ENCODE measurements around the gene NR2F1-AS1.
"Not testable (repeated sequence)": the region's sequence is repeated elsewhere in the genome, so short reads cannot be mapped to it uniquely, and the experiment has no call there.

Gene NR2F1-AS1

DNA sequence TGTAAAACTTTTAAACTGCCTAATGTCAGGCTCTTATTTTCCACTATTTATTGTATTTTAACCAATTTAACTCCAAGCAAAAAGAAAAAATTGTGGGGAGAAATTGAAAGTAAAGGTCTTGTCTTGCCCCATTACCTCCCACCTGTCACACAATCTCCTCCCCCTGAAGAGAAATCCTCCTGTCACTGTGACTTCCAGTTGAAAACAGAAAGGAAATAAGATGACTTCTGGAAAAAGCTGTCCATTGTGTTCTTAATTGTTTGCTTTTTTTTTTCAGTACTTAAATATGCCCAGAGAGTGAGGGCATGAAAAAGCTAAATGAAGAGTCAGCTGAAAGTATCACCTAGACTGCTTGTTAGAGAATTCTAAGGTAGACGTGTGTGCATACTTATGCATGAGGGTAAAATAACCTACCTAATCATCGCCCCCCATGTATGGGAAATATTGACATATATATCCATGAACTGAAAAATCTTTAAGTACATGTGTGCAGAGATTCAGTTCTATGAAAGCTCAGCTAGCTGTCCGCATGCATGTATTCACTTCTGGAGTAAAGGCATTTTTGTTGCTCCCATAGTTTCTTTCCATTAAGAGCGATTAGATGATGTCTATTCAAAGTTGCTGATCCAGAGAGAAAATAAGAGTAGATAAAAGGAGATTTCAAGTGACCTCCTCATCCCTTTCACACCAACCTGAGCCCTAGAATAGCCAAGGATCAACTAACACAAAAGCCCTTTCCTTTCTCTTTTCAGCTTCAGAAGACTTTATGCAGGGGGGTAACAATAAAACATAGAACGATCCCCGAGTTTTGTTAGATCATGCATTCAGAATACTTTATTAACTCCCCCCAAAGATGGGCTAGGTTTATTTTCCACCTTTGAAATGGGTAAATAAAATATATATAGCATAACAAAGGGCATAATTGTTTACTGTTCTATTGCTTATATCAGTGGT is 5.3 kb downstream of the NR2F1-AS1 start:
- peak; percentile 28 for DNase-seq

DNA sequence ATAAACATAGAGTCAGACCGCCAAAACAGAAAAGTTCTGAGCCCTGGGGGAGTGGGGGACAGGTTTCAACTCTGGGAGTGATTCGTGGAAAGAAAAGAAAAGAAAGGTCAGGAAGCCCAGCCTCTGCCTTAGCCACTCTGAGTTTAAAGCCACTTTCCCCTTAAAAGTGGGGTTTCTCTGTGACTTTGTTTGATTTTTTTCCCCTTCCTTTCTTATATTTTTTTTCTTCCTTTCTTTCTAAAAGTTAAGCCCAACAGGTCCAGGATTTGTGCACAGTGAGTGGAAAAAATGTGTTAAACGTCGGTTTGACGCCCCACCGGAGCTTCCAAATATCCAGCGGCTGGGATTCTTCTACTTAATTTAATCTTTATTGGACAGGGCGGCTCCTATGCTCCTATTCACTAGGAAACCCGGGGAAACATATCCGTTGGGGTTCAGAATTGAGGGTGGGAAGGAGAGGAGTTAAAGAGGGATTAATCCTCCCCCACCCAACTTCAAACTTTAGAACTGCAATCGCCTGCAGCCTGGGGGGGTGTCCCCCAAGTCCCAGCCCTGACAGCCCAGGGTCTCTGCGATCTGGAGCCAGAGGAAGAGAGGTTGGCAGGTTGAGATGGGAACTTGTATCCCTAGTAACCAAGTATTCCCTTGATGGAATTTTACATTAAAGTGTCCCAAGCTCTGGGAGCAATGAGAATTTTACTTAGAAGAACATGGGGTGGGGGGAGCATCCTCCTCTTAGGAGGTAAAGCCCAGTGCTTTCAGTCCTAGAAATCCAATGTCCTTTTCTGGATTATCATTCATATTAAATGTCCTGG is 6.3 kb downstream of the NR2F1-AS1 start:
- DNase-seq: no peak

DNA sequence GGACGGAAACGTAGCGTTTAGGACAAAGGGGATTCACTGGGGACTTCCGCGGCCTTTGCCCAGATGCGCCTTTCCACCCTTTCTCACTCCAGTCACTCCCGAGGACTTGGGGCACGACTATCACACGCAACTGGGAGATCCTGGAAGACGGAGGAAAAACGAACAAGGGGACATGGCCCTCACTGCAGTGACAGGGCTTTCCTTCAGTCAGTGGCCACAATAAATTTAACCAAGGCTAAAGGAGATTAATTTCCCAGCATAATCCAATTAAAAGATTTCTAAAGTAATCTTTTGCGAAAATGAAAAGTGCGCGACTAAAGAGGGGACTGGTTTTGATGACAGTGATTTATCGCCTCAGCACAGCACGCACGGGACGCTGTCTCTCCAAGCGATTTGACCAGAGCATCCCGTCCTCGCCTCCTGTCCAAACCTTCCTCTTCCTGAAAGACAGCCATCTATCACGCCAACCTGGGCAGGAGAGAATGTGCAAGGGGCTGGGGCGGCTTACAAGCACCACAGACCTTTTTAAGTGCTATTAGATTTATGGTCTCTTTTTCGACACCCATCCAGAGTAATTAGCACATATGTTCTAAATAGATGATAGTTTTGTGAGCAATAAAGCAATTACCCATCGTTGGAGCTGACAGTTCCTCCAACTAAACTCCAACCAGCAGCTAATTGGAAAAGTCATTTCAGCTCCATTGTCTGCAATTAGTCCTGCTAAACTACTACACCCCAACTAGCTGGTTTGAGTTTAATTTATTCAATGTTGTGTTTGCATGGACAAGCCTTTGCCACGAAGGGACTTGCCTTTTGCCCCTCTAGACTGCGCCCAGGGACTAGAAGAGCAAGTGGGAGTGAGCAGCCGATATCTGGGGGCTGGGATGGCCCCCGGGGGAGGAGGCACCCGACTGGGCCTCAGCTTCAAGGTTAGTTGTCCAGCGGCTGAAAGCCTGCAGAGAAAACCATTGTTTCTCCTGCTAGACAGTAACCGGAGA is 7.4 kb downstream of the NR2F1-AS1 start:
- DNase-seq: no peak

DNA sequence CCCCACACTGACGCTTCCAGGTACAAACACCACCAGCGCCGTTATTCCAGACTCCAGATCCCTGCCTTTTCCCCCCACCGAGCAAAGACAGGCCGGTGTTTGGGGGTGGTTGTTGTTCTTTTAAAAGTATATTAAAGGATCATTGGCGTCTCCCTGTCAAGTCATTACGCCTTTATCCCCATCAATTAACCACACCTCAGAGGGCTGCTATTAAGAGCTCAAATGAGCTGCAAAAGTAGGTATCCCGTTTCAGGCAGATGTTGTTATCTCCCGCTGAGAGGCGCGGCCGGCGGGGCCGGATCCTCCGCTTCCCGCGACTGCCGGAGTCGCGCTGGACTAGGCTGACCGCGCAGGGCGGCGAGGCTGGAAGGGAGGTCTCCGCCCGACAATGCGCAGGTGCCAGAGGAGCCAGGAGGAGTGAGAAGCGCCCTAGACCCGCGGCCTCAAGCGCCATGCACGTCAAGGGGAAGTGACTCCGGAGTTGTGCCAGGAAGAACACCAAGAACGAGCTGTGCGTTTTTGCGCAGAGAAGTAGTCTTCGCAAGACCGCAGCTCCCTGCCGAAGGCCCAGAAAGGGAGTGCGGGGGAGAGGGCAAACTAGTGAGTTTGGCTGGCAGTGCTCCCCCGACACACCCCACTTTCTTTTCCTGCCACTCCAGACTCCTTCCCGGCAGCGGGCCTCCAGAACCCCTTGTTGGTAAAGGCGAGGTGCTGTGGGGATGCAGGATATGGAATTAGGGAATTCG is 8.2 kb downstream of the NR2F1-AS1 start:
- DNase-seq: no peak

DNA sequence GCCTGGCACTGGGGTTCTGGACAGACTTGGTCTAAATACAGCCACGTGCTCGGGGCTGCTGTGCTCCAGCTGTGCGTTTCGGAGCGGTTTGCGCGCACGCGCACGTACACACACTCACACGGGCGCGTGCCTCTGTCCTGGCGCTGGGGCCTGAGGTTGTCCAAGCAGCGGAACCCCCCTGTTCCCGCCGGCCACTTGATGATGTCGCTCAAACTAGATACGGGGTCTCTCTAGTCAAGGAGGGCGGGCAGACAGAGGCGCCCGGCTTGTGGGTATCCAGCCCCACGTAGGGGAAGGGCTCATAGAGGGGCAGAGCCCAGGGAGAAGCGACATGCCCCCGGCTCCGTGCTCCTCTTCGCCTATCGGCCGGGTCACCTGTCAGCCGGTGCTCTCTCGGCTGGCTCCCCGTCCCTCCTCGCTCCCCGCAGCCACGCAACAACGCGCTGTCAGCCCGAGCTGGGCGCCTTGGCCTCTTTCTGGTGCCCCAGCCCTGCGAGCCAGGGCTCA is 8.9 kb downstream of the NR2F1-AS1 start:
- DNase-seq: no peak

DNA sequence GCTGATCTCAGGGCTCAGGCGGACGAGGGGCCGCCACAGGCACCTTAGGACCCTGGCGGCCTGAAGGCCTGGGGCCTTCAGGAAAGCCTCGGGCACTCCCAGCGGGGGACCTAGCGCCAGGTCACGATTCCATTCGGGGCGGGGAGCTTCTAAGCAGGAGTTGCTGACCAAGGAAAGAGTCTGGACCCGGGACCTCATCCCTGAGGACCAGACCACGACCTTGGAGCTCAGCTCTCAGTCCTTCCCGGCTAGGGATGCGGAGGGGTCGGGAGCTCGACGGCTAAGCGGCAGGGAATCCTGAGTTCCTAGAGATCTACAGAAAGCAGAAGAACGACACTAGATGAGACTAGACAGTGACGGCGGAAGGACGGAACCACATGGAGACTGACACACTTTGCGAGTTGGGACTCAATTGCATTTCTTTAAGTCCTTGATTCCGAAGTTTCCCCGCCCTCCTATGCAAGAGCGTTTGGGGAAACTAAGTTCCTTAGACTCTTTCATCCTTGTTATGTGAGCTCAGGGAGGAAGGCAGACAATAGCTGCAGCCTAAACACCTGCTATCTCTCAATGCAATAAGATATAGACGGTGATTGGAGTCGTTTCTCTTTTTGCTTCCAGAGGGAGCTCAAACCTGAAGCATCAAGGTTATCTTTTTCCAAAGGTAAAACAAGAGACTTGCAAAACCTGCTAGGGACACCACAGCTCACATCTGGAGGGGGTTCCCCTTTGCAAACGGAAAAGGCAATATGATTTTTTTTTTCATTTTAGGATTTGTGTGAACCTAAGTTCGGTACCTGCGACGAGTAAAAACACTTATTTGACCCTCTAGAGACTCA is 9.7 kb downstream of the NR2F1-AS1 start:
- no peak for DNase-seq

DNA sequence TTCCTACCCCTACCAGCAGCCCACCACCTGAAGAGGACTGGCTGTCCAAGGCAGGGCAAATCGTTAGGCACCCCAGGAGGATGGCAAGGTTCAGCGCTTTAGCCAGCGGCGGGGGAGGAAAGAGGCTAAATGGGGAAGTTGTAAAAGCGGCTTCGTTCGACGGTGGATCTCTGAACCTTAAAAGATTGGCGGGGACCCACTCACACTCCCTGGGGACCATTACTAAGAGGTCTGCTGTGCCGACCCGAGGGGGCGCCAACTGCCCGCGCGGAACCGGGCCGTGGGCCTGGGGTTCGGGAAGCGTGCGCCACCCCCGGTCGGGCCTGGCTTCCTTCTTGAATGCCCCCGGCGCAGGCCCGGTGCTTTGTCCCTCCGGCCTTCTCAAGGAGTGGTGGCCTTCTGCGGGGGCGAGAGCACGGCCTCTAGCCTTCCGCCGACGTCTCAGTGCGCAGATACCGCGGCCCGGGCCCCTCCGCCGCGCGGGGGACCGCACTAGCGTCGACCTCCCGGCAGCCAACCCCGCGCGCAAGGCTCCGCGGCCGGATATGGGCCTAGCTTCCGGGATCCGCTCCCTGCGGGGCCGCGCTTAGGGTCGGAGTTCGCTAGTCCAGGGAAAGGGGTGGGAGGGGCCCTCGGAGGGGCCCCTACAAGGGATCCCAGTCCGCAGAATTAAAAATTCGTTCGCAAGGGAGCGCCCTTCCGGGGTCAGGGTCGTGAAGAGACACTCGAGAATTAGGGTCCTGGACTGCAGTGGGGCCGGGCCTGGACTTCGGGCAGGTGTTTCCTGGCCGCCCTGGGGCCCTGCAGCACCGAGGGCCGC is 10.5 kb downstream of the NR2F1-AS1 start:
- no peak for DNase-seq

DNA sequence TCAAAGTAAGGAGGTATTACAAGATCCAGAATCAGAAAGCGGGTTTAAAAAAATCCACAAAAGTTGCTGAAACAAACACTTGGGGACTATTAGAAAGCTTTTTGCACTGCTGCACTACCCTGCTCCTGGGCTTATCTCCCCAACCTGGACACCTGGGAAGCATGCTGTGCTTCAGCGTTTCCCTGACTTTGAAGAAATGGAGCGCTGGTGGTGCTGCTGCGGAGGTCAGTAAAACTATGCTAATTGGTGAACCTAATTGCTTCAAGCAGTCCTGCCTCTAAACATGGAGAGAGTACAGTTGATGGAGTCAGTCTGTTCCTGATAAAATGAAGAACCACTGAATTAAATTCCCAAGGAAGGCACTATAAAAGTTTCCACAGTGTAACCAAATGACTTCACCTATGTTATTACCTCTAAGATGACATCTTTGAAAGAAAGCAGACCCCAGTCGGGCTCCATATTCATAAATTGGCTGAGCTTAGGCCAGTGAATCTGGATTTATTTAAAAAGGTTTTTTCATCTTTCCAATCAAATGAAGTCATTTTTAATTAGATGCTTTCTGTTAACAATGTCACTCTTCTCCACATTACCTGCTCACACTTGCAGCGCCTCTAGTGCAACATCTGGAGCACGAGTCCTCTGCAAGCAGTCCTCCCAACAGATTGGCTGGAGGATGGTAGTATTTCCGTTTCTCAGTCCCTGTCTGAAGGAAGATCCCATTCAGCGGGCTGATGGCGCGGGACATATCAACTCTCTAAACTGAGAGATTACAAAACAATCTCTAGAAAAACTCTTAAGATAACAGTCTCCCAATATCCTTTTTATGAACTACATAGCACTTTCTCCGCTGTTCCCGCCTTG is 11.5 kb downstream of the NR2F1-AS1 start:
- no peak for DNase-seq

DNA sequence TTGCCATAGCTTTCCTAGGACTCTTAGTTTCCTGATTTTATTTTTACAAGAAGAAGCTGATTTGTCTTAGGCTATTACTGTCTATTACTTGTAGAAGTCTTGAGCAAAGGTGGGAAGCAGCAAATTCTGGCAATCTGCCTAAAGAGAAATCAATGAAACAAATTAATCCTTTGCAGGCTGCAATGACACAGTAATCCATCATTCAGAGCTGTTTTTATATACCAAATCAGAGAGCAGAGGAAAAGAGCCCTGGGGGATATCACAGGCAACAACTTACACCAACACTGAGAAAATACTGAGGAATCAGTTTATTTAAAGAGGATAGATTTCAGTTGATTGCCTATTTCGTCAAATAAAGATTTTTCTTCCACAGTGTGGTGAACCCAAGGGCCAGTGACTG is 13.6 kb downstream of the NR2F1-AS1 start:
- DNase-seq: no peak

DNA sequence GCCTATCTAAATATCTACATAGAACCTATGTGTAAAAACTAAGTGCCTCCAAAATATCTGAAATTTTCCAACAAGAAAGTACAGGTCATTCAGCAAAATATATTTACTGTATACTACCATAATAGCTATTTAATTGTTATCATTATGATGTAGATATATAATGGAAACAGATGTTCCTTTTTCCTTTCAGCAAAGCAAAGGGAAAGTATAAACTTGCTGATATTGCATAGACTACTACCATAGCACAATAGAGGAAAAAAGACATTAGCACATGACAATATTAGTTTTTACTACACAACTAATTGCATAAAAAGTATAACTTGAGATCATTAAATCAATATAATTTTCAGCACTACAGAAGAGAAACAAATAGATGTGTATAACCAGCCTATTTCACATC is 14.9 kb downstream of the NR2F1-AS1 start:
- DNase-seq: no peak

DNA sequence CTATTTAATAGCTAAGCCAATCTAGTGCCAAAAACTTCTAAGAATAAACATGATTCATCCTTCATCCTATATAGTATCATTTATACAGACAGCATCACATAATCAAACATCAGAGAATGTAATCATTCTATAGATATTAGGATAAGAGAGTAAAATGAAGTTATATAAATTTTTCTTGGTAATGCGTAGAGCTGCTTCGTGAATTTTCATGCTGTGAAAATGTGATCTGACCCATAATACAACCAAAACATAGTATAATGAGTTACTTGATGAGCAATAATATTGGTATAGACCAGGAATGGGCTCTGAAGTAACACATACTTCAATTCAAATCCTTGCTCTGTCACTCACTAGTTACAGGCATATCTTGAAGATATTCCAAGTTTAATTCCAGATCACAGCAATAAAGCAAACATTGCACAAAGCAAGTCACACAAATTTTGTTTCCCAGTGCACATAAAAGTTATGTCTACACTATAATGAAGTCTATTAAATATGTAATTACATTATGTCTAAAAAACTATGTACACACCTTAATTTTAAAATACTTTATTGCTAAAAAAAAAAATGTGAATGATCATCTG is 23.9 kb downstream of the NR2F1-AS1 start:
- no peak for DNase-seq

DNA sequence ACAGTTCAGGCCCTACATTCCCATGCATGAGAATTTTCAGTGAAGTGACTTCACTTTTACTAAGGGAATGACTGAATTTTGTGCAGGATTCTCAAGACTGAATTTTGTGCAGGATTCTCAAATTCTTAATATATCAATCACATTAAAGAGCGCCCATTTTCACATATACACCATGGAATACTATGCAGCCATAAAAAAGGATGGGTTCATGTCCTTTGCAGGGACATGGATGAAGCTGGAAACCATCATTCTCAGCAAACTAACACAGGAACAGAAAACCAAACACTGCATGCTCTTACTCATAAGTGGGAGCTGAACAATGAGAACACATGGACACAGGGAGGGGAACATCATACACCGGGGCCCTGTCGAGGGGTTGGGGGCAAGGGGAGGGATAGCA is 31.4 kb downstream of the NR2F1-AS1 start:
- DNase-seq: not testable (repeated sequence)

DNA sequence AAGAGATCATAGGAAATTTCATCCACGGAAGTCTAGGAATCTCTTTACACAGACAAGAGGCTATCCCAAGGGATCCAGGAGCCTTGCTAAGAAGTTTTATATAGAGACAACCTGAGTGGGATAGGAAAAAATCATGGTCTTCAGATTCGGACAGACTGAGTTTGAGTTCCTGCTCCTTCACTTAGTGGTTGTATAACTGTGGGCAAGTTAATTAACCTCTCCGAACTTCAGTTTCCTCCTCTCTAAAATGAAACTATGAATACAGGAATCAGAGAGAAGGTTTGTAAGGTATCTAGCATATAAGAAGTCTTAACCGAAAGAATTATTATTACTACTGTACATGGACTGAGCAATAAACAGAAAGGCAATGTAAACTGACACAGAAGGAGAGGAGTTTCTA is 35.1 kb downstream of the NR2F1-AS1 start:
- no peak for DNase-seq

DNA sequence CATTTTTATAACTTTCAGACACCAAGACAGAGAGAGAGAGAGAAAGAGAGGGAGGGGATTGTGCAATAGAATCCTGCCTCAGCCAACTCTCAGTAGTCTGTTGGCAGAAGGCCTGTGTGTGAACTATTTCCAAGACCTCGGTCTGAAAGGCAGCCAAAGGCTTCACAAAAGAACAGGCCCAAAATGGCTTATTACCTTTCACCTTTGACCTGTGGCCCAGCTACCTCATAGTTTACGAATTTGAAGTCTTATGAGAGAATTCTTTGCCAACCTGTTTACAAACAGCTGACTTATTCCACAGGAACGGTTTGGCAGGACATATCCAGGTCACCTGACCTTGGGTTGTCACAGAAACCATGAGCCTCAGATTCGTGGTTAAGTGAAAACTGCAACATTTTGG is 48.6 kb downstream of the NR2F1-AS1 start:
- peak; percentile 30 for DNase-seq

DNA sequence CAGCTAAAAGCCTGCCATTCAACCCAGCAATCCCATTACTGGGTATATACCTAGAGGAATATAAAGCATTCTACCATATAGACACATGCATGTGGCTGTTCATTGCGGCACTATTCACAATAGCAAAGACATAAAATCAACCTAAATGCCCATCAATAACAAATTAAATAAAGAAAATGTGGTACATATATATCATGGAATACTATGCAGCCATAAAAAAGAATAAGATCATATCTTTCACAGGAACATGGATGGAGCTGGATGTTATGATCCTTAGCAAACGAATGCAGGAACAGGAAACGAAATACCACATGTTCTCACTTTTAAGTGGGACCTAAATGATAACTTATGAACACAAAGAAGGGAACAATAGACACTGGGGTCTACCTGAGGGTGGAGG is 59.2 kb downstream of the NR2F1-AS1 start:
- DNase-seq: not testable (repeated sequence)

DNA sequence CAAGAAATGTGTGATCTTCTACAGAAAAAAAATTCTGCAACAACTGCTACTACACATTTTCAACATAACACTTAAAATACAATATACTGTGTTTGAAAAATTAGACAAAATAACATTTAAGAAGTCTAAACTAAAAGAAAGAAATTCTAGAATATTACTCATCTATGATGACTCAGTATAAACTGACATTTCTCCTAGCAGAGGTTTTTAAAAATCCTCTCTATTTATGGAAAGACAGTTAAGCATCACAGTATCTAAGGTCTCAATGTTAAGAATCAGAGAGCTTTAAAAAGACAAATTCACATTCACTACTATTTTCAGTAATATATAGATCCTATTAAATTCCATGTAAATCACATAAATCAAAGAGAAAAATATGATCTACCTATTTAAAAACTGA is 61.3 kb downstream of the NR2F1-AS1 start:
- peak; percentile 29 for DNase-seq

DNA sequence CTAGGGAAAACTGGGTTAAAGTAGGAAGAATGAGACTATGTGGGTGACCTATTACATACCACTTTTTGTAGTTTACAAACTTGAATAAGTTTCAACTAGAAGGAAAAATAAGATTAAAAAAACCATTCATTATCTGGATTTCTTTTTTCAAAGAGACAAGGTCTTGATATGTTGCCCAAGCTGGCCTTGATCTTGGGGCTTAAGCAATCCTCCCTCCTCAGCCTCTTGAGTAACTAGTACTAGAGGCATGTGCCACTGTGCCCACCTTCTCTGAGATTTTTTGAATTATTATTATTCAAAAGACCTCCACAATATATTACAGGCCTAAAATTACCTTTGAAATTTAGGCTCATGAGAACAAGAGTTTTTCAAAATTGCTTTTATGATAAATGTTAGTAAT is 63.2 kb downstream of the NR2F1-AS1 start:
- no peak for DNase-seq

DNA sequence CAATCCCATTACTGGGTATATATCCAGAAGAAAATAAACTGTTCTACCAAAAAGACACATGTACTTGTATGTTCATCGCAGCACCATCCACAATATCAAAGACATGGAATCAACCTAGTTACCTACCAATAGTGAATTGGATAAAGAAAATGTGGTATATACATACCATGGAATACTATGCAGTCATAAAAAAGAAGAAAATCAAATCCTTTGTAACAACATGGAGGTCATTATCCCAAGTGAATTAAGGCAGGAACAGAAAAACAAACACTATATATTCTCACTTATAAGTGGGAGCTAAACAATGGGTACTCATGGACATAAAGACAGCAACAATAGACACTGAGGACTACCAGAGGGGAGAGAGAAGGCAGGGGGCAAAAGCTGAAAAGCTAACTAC is 67.7 kb downstream of the NR2F1-AS1 start:
- DNase-seq: no peak
